Central memory CD4-positive, alpha-beta T cell (primary cell): ENCODE results near the gene CRBN.
A peak's percentile ranks its signal among the peaks of the same experiment; 100 is the strongest.

ENCODE experiments used
- DNase-seq: peaks from one replicate; pipeline ENCODE4 v3.0.0; 2022
- total RNA-seq, 3 experiments: gene quantifications; one replicate each; lab custom pipeline; 2026; lab: John Stamatoyannopoulos, UW

Gene CRBN
- 50.4 to 145 (median 121) reads per million in 3 experiments for total RNA-seq

DNA sequence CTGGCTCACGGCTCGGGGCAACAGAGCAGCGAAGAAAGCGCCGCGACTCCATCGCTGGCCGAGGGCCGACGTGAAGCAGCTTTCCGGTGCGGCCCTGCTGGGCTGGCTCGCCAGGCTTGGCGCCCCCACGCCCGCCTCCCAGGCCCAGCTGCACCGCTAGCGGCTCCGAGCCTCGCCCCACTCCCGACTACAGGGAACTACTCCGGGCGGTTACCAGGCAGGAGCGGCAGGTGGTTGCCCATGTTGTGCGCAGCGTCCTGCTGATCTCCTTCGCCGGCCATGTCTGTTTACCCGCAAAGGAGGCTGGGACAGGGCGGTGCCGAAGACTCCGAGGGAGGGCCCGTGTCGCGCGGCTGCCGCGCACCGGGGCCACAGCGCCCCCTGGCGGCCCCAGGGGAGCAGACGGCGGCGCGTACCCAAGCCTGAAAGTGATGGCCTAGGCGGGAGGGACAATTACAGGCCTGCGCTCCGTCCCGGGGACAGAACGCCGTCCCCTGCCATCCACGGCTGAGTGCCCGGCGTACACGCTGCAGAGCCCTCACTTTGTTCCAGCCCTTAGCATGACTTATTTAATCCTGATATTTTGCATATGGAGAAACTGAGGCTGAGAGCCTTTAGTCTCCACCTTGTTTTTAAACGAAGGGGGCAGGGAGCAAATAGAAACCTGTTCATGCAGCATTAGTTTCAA lies at the start of gene CRBN:
CRBN (minus strand) TSS at position 285 of the 688 bp plus-strand sequence; CDS start at position 281, 4 bp downstream.
- DNase-seq: peak; percentile 88

DNA sequence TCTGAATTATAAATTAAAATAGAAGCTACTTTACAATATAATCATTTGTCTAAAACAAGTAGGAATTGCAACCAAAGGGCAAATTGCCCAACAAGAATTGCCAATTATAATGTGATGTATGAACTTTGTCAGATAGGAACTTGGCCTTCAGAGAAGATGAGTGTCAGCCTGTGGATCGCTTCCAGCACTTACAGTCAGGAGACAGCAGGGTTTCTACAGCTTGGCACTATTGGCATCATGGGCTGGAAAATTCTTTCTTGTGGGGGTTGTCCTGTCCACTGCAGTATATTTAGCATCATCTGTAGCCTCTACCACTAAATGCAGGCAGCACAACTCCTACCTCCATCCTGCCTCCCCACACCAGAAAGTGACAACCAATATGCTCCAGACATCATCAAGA lies 48.1 kb upstream of the CRBN start:
- DNase-seq: no peak

DNA sequence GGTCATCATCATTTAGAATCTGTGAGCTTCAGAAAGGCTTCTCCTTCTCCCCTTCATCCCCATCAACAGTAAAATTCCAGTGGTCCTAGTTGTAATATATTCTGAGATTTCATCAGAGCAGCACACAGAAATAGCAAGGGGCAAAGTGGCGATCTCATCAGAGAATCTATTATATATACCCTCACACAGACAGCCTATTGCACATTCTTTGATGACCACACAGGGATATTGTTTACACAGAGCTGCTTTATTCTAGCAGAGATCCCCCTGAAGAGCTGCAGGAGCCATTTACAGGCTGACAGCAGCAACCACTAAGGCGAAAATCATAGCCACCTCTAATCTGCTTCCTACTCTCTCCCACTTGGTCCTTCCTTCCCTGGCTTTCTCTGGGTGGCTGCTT lies 42.0 kb upstream of the CRBN start:
- DNase-seq: no peak

DNA sequence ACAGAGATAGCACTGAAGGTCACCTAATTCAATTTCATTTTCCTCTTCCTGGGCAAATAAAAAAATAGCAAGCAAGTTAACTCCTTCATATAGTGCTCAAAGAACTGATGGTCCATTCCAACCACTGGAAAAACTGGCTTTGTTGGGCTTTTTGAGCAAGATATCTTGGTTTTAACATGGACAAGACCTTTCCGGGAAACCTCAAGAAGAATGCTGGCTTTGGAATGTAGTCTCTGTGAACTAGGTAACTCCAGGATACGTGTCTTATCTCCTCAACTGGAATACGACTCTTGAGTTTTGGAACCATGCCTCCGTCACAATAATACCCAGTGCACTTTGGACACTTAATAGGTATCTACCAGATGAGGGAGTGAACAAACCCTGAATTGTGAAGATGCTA lies 36.9 kb upstream of the CRBN start:
- DNase-seq: no peak

DNA sequence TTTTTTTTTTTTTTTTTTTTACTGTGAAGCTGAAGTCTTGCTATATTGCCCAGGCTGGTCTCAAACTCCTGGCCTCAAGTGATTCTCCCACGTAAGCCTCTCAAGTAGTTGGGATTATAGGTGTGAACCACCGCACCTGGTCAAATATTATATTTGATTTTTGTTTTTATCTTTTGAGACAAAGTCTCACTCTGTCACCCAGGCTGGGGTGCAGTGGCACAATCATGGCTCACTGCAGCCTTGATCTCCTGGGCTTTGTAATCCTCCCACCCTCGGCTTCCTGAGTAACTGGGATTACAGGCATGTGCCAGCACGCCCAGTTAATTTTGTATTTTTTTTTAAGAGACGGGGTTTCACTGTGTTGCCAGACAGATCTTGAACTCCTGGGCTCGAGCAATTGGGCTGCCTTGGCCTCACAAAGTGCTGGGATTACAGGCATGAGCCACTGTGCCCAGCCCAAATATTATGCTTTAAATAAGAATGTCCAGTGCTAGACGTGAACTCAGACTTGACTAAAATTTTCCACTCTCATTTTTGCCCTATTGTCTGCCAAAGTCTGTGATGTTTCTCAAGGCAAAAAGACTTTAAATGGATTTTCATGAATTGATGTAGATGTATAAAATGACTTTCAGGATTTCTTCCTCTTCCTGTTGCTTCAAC lies 33.4 kb upstream of the CRBN start:
- no peak for DNase-seq

DNA sequence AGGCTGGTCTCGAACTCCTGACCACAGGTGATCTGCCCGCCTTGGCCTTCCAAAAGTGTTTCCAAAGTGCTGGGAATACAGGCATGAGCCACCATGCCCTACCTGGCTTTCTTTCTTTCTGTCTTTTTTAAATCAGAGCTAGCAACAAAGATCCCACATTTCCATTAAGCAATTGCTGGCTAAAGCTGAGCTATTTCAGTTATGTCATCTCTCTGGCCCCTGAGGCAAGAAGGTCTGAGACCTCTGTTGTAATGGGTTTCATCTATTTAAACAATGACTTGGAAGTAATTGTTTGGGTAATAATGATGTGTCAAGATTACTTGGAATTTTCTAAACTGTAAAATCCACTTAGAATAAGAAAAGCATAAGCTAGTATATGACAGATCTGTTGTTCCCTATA lies 30.2 kb upstream of the CRBN start:
- no peak for DNase-seq

DNA sequence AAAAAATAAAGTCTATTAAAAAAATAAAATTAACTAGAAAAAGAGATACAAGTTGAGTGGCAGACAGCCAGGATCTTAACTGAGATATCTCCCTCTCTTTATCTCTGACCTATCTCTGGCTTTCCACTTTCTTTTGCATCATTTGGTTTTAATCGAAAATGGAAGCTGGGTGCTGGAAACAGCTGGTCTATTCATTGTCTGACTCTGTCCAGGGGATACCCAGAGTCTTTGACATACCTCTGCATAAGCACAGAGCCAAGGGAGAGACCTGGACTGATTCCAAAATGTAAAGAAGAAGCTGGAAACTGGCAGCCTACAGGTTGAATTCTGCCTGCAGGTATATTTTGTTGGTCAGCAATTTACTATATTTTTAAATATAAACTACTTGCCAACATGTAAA lies 29.6 kb upstream of the CRBN start:
- DNase-seq: no peak

DNA sequence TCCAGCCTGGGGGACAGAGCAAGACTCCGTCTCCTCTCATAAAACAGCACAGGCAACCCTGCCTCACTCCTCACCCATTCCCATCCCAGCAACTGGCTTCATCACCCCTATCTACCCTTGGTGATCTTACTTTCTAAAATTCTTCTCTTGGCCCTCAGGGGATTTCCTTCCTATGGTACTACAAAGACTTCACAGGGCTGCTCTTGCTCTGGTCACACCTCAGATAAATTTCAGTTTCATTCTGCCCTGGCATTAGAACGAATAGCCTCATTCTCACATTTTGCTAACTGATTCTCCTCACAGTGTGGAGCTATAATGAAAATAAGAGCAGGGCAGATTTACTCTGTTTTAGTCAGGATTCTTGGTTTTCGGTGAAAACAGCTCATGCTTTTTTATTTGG lies 22.1 kb upstream of the CRBN start:
- no peak for DNase-seq

DNA sequence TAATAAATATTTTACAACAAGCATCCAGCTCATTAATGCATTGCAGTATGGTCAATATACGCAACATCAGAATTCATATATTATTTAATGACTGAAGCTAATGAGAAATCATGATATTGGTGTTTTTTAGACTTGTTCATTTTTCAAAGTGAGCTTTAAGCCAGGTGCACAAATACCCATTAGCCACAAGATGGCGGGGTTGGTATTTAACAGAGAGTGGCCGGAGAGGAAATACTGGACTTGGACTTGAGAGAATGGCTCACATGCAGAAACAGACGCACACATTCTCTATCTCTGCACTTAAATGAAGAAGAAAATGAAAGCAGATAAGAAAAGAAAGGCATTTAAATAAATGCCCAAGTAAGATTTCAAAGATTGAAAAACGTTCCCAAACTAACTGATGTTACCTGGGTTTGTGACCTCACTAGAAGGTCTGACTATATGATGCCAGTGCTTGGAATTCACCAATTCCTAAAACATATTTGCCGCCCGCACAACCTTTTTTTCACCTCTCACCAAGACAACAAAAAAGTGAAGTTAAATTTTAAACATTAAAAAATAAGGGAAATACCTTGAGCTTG lies 21.2 kb upstream of the CRBN start:
- DNase-seq: no peak

DNA sequence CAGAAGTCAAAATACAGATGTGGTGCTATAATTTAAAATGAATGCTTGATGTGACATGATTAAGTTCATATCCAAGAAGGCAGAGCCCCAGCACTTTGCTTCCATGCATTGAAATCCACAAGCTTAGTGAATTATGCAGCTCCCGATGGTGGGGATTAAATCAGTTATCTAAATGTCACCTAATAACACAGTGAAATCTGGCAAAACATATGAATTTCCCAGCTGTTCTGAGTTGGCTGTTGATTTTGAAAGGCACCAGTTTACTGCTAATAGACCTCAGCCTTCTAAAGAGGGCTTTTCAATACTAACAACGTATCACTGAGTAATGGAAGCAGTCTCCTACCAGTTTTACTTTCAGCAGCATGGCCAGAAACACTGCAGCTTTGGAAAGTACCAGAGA lies 19.8 kb upstream of the CRBN start:
- DNase-seq: no peak

DNA sequence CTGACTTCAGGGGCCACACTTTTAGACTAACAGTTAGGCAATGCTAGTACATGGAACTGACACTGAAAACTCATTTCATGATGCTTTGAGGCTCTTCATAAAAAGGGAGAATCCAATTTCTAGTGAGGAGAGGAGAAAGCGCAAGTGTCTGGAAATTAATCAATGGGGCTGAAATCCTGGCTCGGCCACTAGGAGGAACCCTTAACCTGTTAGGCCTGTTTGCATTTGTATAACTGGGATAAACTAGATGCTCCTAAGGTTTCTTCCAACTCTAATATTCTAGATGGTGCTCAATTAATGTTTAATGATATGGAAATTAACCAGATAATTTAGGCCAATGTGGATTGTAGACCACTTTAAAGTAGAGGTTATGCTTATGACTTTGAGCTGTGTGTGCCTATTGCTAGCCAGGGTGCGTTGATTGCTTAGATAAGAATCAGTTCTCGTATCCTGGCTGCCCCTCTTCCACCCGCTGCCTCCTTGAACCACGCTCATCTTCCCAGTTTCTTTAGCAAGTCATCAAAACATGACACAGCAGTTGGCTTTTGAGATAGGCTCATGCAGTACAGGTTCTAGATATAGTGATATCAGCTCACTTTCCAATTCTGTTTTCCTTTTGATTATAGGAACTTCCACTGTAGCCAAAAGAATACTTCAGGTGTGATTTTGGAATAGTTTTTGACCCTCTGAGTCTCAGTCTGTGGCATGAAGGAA lies 16.8 kb upstream of the CRBN start:
- DNase-seq: no peak

DNA sequence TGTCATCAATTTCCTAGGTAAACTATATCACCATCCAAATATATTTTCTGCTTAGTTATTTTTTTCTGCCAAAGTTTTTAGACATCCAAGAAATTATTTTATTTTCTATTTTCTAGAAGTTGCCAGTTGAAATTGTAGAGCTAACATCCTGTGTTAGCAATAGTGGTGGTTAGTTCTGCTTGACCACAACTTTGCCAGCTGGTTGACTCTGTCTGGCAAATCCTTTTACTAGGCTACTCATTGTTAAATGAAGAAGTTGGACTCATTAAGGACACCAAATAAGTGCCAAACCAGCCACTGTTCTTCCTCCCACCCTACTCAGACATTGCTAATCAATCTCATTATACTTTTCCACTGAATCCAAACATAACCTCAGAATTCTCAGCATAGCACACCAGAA lies 15.4 kb upstream of the CRBN start:
- DNase-seq: no peak

DNA sequence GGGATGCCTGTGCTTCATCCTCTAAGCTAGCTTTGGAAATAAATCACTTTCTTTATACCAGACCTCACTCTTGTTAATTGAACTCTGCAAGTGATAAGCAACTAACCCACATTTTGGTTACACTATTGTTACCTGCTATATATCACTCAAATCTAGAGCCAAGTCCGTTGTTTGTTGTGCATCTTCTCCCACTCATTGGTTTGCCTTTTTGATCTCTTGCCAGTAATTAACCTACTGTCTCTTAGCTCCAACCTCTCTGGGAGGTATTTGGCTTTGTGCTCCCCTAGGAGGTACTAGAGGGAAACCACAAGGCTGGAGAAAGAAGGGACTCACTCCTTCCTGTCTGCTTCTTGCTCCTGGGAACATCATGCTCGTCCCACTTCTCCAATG lies 12.8 kb upstream of the CRBN start:
- DNase-seq: no peak

DNA sequence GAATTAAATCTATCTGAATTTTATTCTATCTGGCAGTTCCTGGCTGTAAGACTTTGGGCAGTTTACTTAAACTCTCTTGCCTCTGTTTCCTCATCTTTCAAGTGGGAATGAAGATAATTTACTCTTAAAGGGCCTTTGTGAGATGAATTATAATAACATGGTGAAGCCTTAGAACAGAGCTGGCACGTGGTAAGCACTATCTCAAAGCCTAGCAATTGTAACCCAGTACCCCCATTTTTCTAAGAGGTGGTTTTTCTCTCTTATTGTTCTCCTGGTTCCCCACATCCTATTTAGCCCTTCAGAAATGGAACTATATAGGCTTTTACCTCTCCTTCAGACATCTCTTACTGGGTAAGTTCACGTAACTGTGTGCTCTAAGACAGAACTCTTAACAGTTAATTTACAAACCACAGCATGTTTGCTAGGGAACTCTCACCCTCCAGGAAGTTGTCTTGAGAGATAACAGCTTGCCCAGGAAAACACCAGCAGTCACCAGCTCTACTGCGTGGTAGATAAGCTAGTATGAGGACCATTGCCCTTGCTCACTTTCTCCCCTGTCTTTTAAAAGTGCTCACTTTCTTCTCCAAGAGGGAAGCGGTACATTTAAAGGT lies 12.3 kb upstream of the CRBN start:
- peak; percentile 46 for DNase-seq

DNA sequence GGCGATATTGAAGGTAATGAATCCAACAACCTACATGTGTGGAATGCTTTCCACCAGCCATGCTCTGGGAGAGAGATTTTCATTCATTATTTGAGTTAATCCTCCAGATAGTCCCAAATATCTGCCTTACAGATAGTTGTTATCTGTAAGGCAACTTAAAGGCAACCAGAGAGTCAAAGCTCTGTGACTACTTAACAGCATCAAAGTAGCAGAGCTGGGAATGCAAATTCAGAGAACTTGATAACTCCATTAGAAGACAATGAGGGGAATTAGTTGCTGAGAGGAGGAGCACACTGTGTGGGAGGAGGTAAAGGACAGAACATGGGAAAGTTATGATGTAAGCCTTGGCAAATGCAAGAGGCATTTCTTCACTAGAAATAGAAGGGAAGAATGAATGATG lies 10.5 kb upstream of the CRBN start:
- no peak for DNase-seq

DNA sequence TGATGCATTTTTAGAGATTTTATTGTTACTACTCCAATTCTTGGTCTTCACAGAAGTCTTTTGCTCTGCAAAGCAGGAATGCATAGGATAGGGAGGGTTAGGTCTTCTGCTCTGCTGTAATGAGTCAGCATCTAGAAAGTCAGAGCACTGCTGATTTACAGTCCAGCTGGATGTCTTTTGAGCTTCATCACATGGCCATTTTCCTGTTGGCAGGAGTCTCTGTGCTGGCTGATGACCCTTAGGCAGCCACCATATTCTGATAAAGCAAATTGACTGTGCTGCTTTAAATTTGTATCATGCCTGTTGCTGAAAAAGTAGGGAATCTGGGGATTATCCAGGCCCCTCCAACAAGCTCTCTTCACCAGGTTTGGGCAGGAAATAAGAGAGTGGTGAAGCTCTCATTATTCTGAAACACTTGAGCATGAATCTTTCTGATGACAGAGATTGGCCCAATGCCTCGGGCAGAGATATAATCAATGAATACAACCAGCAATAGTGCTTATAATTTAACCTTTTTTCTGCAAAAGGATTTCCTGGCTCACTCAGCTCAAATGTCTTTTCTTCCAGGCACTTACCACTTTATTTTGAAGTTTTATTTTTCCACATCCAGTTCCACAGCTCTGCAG lies 9.7 kb upstream of the CRBN start:
- no peak for DNase-seq

DNA sequence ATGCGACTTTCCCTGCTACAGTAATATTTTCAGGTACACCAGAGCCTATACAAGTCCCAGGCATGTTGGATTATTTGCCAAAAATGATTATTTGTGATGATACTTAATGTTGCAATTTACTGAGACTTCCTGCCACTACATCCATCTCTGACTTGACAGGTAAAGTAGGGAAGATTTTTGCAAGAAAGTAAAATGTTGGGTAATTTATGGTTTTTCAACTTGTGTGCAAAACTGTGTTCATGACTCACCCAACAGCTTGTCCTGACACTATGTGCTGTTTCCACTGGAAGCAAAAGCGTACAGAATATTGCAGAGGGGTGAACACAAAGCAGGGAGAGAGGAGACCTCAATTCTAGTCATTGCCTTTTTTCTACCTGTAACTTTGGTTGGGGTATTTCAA lies 5.4 kb upstream of the CRBN start:
- DNase-seq: no peak

DNA sequence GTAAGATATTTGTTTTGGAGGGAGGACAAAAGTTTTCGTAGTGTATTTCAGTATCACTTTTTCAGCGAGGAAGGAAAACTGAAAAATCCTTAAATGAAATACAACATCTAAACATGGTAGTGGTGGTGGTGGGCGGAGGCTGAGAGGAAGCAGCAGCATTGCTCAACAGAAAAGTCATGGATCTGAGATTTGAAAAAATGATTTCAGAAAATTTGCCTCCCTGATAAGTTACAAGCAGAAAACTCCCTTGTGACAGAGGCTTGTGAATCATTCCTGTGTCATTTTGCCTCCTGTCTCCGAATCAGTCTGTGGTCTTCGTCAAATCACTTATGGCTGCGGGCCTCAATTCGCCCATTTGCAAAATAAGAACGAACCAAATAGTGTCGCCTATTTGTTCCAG lies 965 bp upstream of the CRBN start:
- DNase-seq: no peak

DNA sequence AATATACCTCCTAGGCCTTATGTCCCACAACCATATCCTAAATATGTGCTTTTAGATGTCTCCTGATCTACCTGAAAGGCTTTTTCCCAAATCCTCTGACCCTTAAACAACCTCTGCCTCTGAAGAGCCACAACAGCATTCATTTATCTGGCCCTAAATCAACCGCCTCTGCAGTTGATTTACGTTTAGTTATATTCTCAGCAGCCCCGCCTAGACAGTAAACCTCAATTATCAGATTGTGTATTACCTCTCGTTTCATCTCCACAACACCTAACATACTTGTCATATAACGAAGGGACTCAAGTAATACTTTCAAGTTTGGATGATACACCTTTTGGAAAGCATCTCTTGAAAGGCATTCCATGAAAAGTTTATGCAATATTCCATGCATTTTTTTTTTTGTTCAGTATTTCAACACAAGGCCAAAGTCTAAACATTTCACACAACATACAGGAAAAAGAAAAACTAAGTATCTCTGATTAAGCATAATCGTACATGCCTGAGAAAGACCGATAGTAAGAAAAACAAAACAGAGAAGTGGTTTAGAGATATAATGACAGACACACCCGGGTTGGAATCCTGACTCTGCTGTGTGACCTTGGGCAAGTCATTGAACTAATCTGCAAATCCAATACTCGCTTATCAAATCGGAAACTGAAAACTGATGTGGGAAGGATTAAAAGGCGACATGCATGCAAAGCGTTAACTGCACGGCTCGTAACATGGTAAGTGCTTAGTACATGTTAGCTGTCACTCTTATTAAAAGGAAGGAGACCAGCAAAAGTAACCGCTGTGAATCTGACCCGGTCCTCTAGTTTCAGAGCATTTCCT lies 778 bp downstream of the CRBN start:
- DNase-seq: no peak

DNA sequence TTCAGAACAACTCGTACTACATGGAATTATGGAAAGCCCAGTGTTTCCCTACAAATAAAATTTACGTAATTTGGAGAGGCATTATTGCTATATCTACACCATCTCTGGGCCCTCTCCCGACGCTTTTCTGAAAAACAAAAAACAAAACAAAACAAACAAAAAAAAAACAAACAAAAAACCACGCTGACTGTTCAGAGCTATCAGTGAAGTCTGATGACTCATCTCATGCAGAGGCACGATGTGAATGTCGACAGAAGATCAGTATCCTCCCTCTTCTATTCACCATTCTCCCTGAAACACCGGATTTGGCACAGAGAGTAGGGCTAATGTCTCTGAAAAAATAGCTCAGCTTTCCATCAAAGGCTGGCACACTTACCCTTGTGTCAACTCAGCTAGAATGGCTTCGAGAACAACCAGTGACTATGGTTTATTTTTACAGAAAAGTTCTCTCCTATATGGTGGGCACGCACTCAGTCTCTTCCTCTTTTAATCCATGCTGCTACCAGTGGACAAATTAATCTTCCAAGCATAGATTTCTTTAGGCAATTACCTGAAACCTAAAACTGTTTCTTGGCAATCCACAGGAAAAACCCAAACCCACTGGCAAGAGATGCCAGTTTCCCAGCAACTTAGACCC lies 1.5 kb downstream of the CRBN start:
- no peak for DNase-seq

DNA sequence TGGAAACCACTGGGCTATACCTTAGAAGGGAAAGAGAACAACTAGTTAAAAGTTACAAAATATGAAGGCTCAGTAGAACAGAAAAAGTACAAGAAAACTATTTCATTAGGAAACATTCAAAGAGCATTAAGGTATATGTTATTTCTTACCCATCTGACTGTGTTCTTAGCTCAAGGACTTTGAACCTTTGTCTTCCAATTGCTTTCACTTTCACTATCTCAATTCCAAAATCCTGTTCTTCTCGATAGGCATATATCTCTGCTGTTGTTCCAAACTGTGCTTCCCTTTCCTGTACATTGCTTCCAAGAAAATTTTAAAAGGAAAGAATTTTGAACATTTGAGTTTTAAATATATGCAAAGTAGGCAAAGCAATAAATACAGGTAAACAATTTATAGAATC lies 6.9 kb downstream of the CRBN start:
- DNase-seq: peak; percentile 31
